WI38 (cell line): ENCODE data around the gene LRRC28.

ENCODE experiments used
- H3K4me3 ChIP-seq: 2 replicates; pipeline ENCODE4 v1.5.1; 2011; ENCODE audit warnings: low read depth, mild to moderate bottlenecking, control low read depth, low read length
- CTCF ChIP-seq: IDR thresholded peaks from 2 replicates; pipeline ENCODE4 v1.5.1; 2012; ENCODE audit warnings: low read depth, mild to moderate bottlenecking, control low read depth, low read length

Gene LRRC28

GRCh38 chr15:99404454-99404853, 153.2 kb downstream of the LRRC28 start:
- no peak overlapping the region for H3K4me3 ChIP-seq
- TF ChIP-seq CTCF = no peak

- no peak overlapping the region for H3K4me3 ChIP-seq
- no peak for TF ChIP-seq CTCF
These were observed 154.8 kb downstream of the LRRC28 start for GRCh38 chr15:99406120-99406519.

GRCh38 chr15:99406716-99407487, 155.6 kb downstream of the LRRC28 start:
- no peak for TF ChIP-seq CTCF
- no peak overlapping the region for H3K4me3 ChIP-seq

- no peak overlapping the region for H3K4me3 ChIP-seq
- TF ChIP-seq CTCF = no peak
These were observed 156.4 kb downstream of the LRRC28 start for GRCh38 chr15:99407716-99408115.

GRCh38 chr15:99408236-99409096, 157.2 kb downstream of the LRRC28 start:
- H3K4me3 ChIP-seq = no peak overlapping the region
- TF ChIP-seq CTCF = no peak

- peak; percentile 59; the same call in 1 of the 2 replicates for TF ChIP-seq CTCF
- no peak overlapping the region for H3K4me3 ChIP-seq
These were observed 157.8 kb downstream of the LRRC28 start for GRCh38 chr15:99409097-99409473.

- no peak for TF ChIP-seq CTCF
- no peak overlapping the region for H3K4me3 ChIP-seq
These were observed 158.3 kb downstream of the LRRC28 start for GRCh38 chr15:99409560-99409959.
